HepG2 (cell line): ENCODE measurements around the gene ARHGAP26. TPM values are rescaled to one million over a fixed set of nuclear protein-coding genes. Genes with fewer than 3 reads are reported as not detected.

Source experiments
- ATAC-seq: fragments of 200-7000 bp; cut with Tn5 transposase; 3 replicates; pipeline ENCODE4 v1.9.1; 2020; ENCODE audit warnings: mild to moderate bottlenecking, moderate library complexity
- BruUV-seq: library from RNA; stranded (reverse); fragments of 400-500 nt; replicated peaks from 2 replicates; lab custom pipeline; 2021; lab: Mats Ljungman, UMichigan
- CTCF ChIA-PET: fragments of 300-600 bp; formaldehyde crosslinking; extraction: SDS; loops from one replicate; lab custom pipeline; 2021; ENCODE audit warnings: low total read pairs, inconsistent platforms, low intra/inter-chr PET ratio; lab: Yijun Ruan, JAX
- POLR2A ChIA-PET: fragments of 350-600 bp; sonication (Branson Sonifier 250); formaldehyde crosslinking; loops from one replicate; lab custom pipeline; 2020; ENCODE audit warnings: antibody characterized with exemption, inconsistent platforms; lab: Yijun Ruan, JAX
- DNase-seq: peaks from one replicate; pipeline ENCODE4 v3.0.0-alpha.2; 2015; ENCODE audit warnings: low spot score
- FAIRE-seq: peaks from 3 replicates; lab custom pipeline; 2011; peaks lifted over from hg19 to GRCh38; lab: Jason Lieb, UNC
- H2AFZ ChIP-seq: one replicate; pipeline ENCODE4 v1.6.1; 2011; ENCODE audit warnings: low read length, inconsistent platforms
- H3K27ac ChIP-seq: fragments of 300-600 bp; 3 replicates; pipeline ENCODE4 v1.8.0; 2011; ENCODE audit warnings: mixed run types, mild to moderate bottlenecking, mixed read lengths, low read length, inconsistent platforms; ENCODE audit not compliant: insufficient read depth; ENCODE audit errors: extremely low read length
- H3K27me3 ChIP-seq, 2 experiments: fragments of 200-600 bp in 1 of 2; 2 replicates in 1 of 2; 3 replicates in 1 of 2; pipeline versions ENCODE4 v1.6.0 to v1.8.0; 2011; ENCODE audit warnings: low read length in 2 of 2, mild to moderate bottlenecking in 2 of 2, moderate library complexity in 2 of 2, inconsistent platforms in 1 of 2; ENCODE audit not compliant: insufficient read depth in 2 of 2, control insufficient read depth in 1 of 2
- H3K36me3 ChIP-seq, 2 experiments: fragments of 200-600 bp in 1 of 2; replicated peaks in 1 of 2; 2 replicates in 1 of 2; 3 replicates in 1 of 2; pipeline versions ENCODE4 v1.5.1 to v1.8.0; 2011; ENCODE audit warnings: low read length in 2 of 2, inconsistent platforms in 1 of 2; ENCODE audit not compliant: insufficient read depth in 2 of 2, control insufficient read depth in 1 of 2
- H3K4me1 ChIP-seq: 2 replicates; pipeline ENCODE4 v1.5.1; 2012; ENCODE audit warnings: low read length, inconsistent platforms; ENCODE audit not compliant: insufficient read depth
- H3K4me2 ChIP-seq: 2 replicates; pipeline ENCODE4 v1.6.0; 2011; ENCODE audit warnings: low read depth, low read length, inconsistent platforms
- H3K4me3 ChIP-seq, 3 experiments: fragments of 200-600 bp in 1 of 3; sonication (generic), shearing (Covaris generic) in 1 of 3; replicated peaks in 1 of 3; 2 replicates each; pipeline ENCODE4 v1.5.1; 2011 to 2016; ENCODE audit warnings: low read length in 3 of 3, inconsistent platforms in 2 of 3, low read depth in 2 of 3, mild to moderate bottlenecking in 2 of 3, control low read depth in 1 of 3, mixed read lengths in 1 of 3; ENCODE audit not compliant: insufficient read depth in 1 of 3
- H3K79me2 ChIP-seq: one replicate; pipeline ENCODE4 v1.6.1; 2011; ENCODE audit warnings: low read length, inconsistent platforms; ENCODE audit not compliant: insufficient read depth
- H3K9ac ChIP-seq: 2 replicates; pipeline ENCODE4 v1.6.0; 2011; ENCODE audit warnings: mild to moderate bottlenecking, low read depth, low read length, inconsistent platforms; ENCODE audit not compliant: insufficient read depth
- H3K9me3 ChIP-seq: 2 replicates; pipeline ENCODE4 v1.5.1; 2012; ENCODE audit warnings: mild to moderate bottlenecking, low read length
- H4K20me1 ChIP-seq: 2 replicates; pipeline ENCODE4 v1.6.0; 2011; ENCODE audit warnings: inconsistent platforms, mild to moderate bottlenecking, low read length, moderate library complexity; ENCODE audit not compliant: insufficient read depth
- CBX1 ChIP-seq: IDR thresholded peaks from one replicate; pipeline ENCODE4 v1.6.1; 2016; ENCODE audit warnings: antibody characterized with exemption, low read depth
- MTF1 ChIP-seq: sonication (generic); formaldehyde crosslinking; IDR thresholded peaks from 2 replicates; pipeline ENCODE4 v1.5.0; 2020; ENCODE audit warnings: missing genetic modification reagents
- RFX3 ChIP-seq: IDR thresholded peaks from 2 replicates; pipeline ENCODE4 v1.6.1; 2016; ENCODE audit warnings: missing biosample characterization, missing genetic modification reagents
- SAP130 ChIP-seq: IDR thresholded peaks from 2 replicates; pipeline ENCODE4 v1.6.1; 2016; ENCODE audit warnings: low read depth
- SP5 ChIP-seq: IDR thresholded peaks from 2 replicates; pipeline ENCODE4 v1.6.1; 2016; ENCODE audit warnings: low read depth, borderline replicate concordance
- ZFAT ChIP-seq: sonication (generic); formaldehyde crosslinking; conservative IDR thresholded peaks from 2 replicates; pipeline ENCODE4 v1.8.1; 2023; ENCODE audit warnings: missing genetic modification reagents, inconsistent platforms
- ZNF292 ChIP-seq: sonication (generic); formaldehyde crosslinking; IDR thresholded peaks from 2 replicates; pipeline ENCODE4 v1.8.1; 2022; ENCODE audit warnings: mild to moderate bottlenecking, low read depth, missing genetic modification reagents, borderline replicate concordance
- ZNF432 ChIP-seq: sonication (generic); formaldehyde crosslinking; IDR thresholded peaks from 2 replicates; pipeline ENCODE4 v1.5.0; 2020; ENCODE audit warnings: missing genetic modification reagents, mild to moderate bottlenecking, borderline replicate concordance
- ZSCAN22 ChIP-seq: sonication (generic); formaldehyde crosslinking; IDR thresholded peaks from 2 replicates; pipeline ENCODE4 v1.4.0; 2020; ENCODE audit warnings: mild to moderate bottlenecking, missing genetic modification reagents
- ZSCAN9 ChIP-seq: IDR thresholded peaks from 2 replicates; pipeline ENCODE4 v1.6.1; 2016; ENCODE audit warnings: borderline replicate concordance
- WGBS: methylation state at CpG from one replicate; pipeline ENCODE4 v1.1.6; 2017; ENCODE audit warnings: low lambda C conversion rate; 5-methylcytosine and 5-hydroxymethylcytosine counted together
- in situ Hi-C: cut with HindIII; loops from 2 replicates; pipeline ENCODE4 v1.10.0; 2017; ENCODE audit warnings: low pct_unique_long_range_greater_than_20kb; ENCODE audit not compliant: extremely low pct_ligation_motif_present
- intact Hi-C: fragments of 100-400 bp; cut with micrococcal nuclease; formaldehyde crosslinking; loops from one replicate; pipeline ENCODE4 v1.10.0; 2022; ENCODE audit not compliant: unreplicated experiment
- polyA plus RNA-seq, 8 experiments: library from polyadenylated mRNA; depleted of rRNA in 3 of 8; stranded (reverse) in 7 of 8; unstranded in 1 of 8; fragments of >200 nt; fragmentation: Illumina TruSeq in 4 of 8; extraction: Trizol in 4 of 8; gene quantifications; 2 replicates each; pipeline versions ENCODE4 v1.2.1 to v1.2.3, GENCODE V29; 2011 to 2016; ENCODE audit warnings: low read depth in 4 of 8, missing spikeins in 1 of 8, mixed read lengths in 1 of 8; ENCODE audit not compliant: insufficient read depth in 1 of 8
- total RNA-seq, 5 experiments: library from RNA; depleted of rRNA; stranded (reverse); fragments of >200 nt; fragmentation: Illumina TruSeq; extraction: Trizol; gene quantifications; 2 replicates each; pipeline ENCODE4 v1.2.3, GENCODE V29; 2016; ENCODE audit warnings: low read depth in 1 of 5
- TF ChIP-seq, protein P1 (sequence below): sonication (generic); formaldehyde crosslinking; conservative IDR thresholded peaks from 2 replicates; pipeline ENCODE4 v1.4.0; 2020; ENCODE audit warnings: missing genetic modification reagents
- TF ChIP-seq, protein P2 (sequence below): sonication (generic); IDR thresholded peaks from 2 replicates; pipeline ENCODE4 v1.6.1; 2016; ENCODE audit warnings: low read depth, borderline replicate concordance
- TF ChIP-seq, protein P3 (sequence below): sonication (generic); formaldehyde crosslinking; conservative IDR thresholded peaks from 2 replicates; pipeline ENCODE4 v1.4.0; 2020; ENCODE audit warnings: mild to moderate bottlenecking, missing genetic modification reagents, moderate library complexity
- TF ChIP-seq, protein P4 (sequence below): IDR thresholded peaks from 2 replicates; pipeline ENCODE4 v1.4.0; 2020; ENCODE audit warnings: mild to moderate bottlenecking, missing genetic modification reagents

The ARHGAP26 gene
- total and polyA plus RNA-seq, 2 of the 13 experiments (the other 11 are each of a cell fraction or from before 2014, with no cell fraction given): 9.6 to 18.2 TPM

DNA sequence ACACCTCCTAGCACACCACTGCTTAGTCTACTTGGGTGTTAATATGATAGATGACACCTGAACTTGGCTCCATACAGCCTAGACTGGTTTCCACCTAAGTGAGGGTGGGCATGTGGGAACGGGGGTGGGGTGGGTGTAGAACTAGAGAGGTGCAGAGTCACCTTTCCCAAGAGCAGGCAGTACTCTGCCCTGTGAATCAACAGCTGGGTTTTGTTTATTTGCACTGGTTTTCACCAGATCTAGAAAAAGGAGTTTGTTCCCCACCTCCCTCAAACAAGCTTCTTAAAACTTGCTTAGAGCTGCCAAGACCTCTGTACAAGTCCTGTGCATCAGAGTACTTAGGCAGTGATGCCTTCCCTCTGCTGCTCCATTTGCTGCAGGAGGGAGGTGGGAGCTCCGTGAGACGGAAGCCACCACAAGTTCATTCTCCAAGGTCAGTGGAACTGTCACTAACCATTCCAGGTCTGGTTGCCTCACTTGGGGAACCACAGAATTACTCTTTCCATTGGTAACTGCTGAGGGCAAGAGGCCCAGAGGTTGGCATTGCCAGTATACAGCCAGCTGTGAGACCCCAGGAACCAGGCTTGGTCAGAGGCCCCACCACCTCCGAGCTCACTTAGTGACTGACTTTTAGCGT lies 469.8 kb downstream of the ARHGAP26 start:
- H3K4me1 ChIP-seq: peaks cover 30% of the 10 kb centered on the region
- no peaks in the 10 kb centered on the region for H3K36me3 ChIP-seq
- ATAC-seq: peak; percentile 72
- ChIA-PET CTCF (no interaction called here), POLR2A (no interaction called here)
- BruUV-seq: no TSS peak
- H3K4me3 ChIP-seq: peak overlapping the region in 1 of 3 experiments; percentile 20; a peak in 1 of 6 replicates
- H3K79me2 ChIP-seq: no peaks in the 10 kb centered on the region
- H3K27ac ChIP-seq: no peak overlapping the region
- FAIRE-seq: no peak
- no peak for DNase-seq
- H3K4me2 ChIP-seq: peak overlapping the region; percentile 69
- H3K27me3 ChIP-seq: no peaks in the 10 kb centered on the region
- no peak overlapping the region for H3K9ac ChIP-seq
- no peak overlapping the region for H2AFZ ChIP-seq
- H4K20me1 ChIP-seq: no peaks in the 10 kb centered on the region
- 33% methylated on average over 5 of the region's 5 CpGs for WGBS
- no peaks in the 10 kb centered on the region for H3K9me3 ChIP-seq
- intact Hi-C loops: no loop called here
- in situ Hi-C loops: no loop called here
- TF ChIP-seq, protein P1, sequence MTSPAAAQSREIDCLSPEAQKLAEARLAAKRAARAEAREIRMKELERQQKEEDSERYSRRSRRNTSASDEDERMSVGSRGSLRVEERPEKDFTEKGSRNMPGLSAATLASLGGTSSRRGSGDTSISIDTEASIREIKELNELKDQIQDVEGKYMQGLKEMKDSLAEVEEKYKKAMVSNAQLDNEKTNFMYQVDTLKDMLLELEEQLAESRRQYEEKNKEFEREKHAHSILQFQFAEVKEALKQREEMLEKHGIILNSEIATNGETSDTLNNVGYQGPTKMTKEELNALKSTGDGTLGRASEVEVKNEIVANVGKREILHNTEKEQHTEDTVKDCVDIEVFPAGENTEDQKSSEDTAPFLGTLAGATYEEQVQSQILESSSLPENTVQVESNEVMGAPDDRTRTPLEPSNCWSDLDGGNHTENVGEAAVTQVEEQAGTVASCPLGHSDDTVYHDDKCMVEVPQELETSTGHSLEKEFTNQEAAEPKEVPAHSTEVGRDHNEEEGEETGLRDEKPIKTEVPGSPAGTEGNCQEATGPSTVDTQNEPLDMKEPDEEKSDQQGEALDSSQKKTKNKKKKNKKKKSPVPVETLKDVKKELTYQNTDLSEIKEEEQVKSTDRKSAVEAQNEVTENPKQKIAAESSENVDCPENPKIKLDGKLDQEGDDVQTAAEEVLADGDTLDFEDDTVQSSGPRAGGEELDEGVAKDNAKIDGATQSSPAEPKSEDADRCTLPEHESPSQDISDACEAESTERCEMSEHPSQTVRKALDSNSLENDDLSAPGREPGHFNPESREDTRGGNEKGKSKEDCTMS: no peak
- no peak for TF ChIP-seq ZSCAN9 (CRISPR knock-in tag)
- no peak for TF ChIP-seq CBX1
- TF ChIP-seq SP5: no peak
- no peak for TF ChIP-seq ZFAT
- 0 out of 2 replicates have a peak, but pooled peaks have one; percentile 14 for TF ChIP-seq SAP130 (CRISPR knock-in tag)
- no peak for TF ChIP-seq ZSCAN22 (CRISPR knock-in tag)
- TF ChIP-seq RFX3 (CRISPR knock-in tag): no peak
- TF ChIP-seq, protein P2, sequence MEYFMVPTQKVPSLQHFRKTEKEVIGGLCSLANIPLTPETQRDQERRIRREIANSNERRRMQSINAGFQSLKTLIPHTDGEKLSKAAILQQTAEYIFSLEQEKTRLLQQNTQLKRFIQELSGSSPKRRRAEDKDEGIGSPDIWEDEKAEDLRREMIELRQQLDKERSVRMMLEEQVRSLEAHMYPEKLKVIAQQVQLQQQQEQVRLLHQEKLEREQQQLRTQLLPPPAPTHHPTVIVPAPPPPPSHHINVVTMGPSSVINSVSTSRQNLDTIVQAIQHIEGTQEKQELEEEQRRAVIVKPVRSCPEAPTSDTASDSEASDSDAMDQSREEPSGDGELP: peak; percentile 49; the same call in 1 of the 2 replicates
- no peak for TF ChIP-seq ZNF432 (CRISPR knock-in tag)
- TF ChIP-seq, protein P3, sequence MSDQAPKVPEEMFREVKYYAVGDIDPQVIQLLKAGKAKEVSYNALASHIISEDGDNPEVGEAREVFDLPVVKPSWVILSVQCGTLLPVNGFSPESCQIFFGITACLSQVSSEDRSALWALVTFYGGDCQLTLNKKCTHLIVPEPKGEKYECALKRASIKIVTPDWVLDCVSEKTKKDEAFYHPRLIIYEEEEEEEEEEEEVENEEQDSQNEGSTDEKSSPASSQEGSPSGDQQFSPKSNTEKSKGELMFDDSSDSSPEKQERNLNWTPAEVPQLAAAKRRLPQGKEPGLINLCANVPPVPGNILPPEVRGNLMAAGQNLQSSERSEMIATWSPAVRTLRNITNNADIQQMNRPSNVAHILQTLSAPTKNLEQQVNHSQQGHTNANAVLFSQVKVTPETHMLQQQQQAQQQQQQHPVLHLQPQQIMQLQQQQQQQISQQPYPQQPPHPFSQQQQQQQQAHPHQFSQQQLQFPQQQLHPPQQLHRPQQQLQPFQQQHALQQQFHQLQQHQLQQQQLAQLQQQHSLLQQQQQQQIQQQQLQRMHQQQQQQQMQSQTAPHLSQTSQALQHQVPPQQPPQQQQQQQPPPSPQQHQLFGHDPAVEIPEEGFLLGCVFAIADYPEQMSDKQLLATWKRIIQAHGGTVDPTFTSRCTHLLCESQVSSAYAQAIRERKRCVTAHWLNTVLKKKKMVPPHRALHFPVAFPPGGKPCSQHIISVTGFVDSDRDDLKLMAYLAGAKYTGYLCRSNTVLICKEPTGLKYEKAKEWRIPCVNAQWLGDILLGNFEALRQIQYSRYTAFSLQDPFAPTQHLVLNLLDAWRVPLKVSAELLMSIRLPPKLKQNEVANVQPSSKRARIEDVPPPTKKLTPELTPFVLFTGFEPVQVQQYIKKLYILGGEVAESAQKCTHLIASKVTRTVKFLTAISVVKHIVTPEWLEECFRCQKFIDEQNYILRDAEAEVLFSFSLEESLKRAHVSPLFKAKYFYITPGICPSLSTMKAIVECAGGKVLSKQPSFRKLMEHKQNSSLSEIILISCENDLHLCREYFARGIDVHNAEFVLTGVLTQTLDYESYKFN (CRISPR knock-in tag): 0 out of 2 replicates have a peak, but pooled peaks have one; percentile 34
- TF ChIP-seq MTF1 (CRISPR knock-in tag): no peak
- TF ChIP-seq ZNF292 (CRISPR knock-in tag): peak; percentile 34; the same call in 1 of the 2 replicates
- TF ChIP-seq, protein P4, sequence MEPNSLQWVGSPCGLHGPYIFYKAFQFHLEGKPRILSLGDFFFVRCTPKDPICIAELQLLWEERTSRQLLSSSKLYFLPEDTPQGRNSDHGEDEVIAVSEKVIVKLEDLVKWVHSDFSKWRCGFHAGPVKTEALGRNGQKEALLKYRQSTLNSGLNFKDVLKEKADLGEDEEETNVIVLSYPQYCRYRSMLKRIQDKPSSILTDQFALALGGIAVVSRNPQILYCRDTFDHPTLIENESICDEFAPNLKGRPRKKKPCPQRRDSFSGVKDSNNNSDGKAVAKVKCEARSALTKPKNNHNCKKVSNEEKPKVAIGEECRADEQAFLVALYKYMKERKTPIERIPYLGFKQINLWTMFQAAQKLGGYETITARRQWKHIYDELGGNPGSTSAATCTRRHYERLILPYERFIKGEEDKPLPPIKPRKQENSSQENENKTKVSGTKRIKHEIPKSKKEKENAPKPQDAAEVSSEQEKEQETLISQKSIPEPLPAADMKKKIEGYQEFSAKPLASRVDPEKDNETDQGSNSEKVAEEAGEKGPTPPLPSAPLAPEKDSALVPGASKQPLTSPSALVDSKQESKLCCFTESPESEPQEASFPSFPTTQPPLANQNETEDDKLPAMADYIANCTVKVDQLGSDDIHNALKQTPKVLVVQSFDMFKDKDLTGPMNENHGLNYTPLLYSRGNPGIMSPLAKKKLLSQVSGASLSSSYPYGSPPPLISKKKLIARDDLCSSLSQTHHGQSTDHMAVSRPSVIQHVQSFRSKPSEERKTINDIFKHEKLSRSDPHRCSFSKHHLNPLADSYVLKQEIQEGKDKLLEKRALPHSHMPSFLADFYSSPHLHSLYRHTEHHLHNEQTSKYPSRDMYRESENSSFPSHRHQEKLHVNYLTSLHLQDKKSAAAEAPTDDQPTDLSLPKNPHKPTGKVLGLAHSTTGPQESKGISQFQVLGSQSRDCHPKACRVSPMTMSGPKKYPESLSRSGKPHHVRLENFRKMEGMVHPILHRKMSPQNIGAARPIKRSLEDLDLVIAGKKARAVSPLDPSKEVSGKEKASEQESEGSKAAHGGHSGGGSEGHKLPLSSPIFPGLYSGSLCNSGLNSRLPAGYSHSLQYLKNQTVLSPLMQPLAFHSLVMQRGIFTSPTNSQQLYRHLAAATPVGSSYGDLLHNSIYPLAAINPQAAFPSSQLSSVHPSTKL: 0 out of 2 replicates have a peak, but pooled peaks have one; percentile 11
